OCI-LY3 (cell line): ENCODE measurements around the gene TTC28.

ENCODE experiments used
- CTCF ChIP-seq: fragments of 200-600, 300-600 bp; sonication (generic); IDR thresholded peaks from 2 replicates; pipeline ENCODE4 v1.5.1; 2014; ENCODE audit warnings: antibody characterized with exemption, low read length, low read depth
- EZH2phosphoT487 ChIP-seq: fragments of 200-600 bp; shearing (Covaris generic); IDR thresholded peaks from 2 replicates; pipeline ENCODE4 v1.6.1; 2018; ENCODE audit warnings: antibody characterized with exemption, mixed run types, low read depth

GRCh38 chr22:28430466-28431025, 249.1 kb downstream of the TTC28 start:
- no peak for TF ChIP-seq CTCF
- TF ChIP-seq EZH2phosphoT487 = no peak
